ENCODE measurements around the gene SLC22A23.
"Not testable (repeated sequence)": the region's sequence is repeated elsewhere in the genome, so short reads cannot be mapped to it uniquely, and the experiment has no call there.

SLC22A23 gene

GRCh38 chr6:3380344-3381232 lies 76.3 kb downstream of the SLC22A23 start:
- Histone ChIP-seq H3K27ac (ENCODE audit: low read depth, low read length) (no peak overlapping the region), H3K4me1 (ENCODE audit: insufficient read depth, low read length) (peaks cover 8% of the 10 kb centered on the region; the same call in 1 of the 2 replicates), H3K9ac (ENCODE audit: low read depth, low read length) (no peak overlapping the region), H3K36me3 (ENCODE audit: insufficient read depth, low read length) (no peaks in the 10 kb centered on the region), H3K4me3 (ENCODE audit: low read length) (no peak overlapping the region), H3K27me3 (ENCODE audit: insufficient read depth, low read length) (no peaks in the 10 kb centered on the region), H3K9me3 (ENCODE audit: insufficient read depth, low read depth, low read length) (no peaks in the 10 kb centered on the region)
- WGBS = 93% methylated on average over 11 of the region's 11 CpGs

DNA sequence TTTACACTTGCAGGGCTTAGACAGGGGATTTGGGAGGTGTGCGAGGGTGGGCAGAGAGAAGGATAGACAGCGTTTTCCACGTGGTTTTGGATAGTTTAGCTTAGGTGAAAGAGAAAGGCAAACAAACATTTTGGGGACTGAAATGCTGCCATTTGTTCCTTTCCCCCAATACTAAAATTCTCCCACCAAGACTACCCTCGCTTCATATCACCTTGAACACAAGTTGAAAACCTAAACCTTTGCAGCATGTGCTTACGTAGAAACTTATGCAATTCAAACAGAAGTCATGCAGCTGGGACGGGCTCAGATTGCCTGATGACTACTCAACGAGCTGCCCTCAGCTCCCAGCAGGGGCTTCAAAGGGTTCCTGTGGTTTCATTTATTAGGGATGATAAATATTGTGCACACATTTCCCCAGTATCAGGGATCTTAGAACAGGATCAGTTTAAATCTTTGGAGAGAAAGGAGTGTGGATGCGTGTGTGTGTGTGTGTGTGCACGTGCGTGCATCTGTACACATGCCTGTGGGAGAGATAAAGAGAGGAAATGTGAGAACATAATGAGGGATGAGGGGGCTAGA lies 77.3 kb downstream of the SLC22A23 start:
- Histone ChIP-seq H3K27me3 (ENCODE audit: insufficient read depth, low read length) (no peaks in the 10 kb centered on the region), H3K9me3 (ENCODE audit: insufficient read depth, low read depth, low read length) (no peaks in the 10 kb centered on the region), H3K9ac (ENCODE audit: low read depth, low read length) (no peak overlapping the region), H3K4me3 (ENCODE audit: low read length) (no peak overlapping the region), H3K36me3 (ENCODE audit: insufficient read depth, low read length) (no peaks in the 10 kb centered on the region), H3K27ac (ENCODE audit: low read depth, low read length) (no peak overlapping the region), H3K4me1 (ENCODE audit: insufficient read depth, low read length) (peaks cover 8% of the 10 kb centered on the region; the same call in 1 of the 2 replicates)
- 81% methylated on average over 10 of the region's 10 CpGs for WGBS

GRCh38 chr6:3378808-3379207 lies 78.0 kb downstream of the SLC22A23 start:
- WGBS = 94% methylated on average over 3 of the region's 4 CpGs
- H3K4me3 ChIP-seq (ENCODE audit: low read length); H3K4me1 ChIP-seq (ENCODE audit: insufficient read depth, low read length); H3K36me3 ChIP-seq (ENCODE audit: insufficient read depth, low read length); H3K9me3 ChIP-seq (ENCODE audit: insufficient read depth, low read depth, low read length); H3K27me3 ChIP-seq (ENCODE audit: insufficient read depth, low read length); H3K9ac ChIP-seq (ENCODE audit: low read depth, low read length); H3K27ac ChIP-seq (ENCODE audit: low read depth, low read length): not testable (repeated sequence)

DNA sequence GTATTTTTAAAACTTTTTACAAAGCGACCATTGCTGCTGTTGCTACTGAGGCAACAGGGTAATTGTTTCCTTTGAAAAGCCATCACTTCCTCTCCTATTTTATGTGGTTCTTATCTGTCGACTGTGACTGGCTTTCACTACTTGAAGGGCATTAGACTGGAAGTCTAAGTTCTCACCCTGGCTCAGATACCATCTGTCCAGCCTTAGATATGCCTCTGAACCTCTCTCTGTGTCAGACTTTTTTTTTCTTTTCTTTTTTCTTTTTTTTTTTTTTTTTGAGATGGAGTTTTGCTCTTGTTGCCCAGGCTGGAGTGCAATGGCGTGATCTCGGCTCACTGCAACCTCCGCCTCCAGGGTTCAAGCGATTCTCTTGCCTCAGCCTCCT lies 78.5 kb downstream of the SLC22A23 start:
- not testable (repeated sequence) for H3K9ac ChIP-seq (ENCODE audit: low read depth, low read length); H3K27me3 ChIP-seq (ENCODE audit: insufficient read depth, low read length); H3K36me3 ChIP-seq (ENCODE audit: insufficient read depth, low read length); H3K4me3 ChIP-seq (ENCODE audit: low read length); H3K4me1 ChIP-seq (ENCODE audit: insufficient read depth, low read length); H3K27ac ChIP-seq (ENCODE audit: low read depth, low read length); H3K9me3 ChIP-seq (ENCODE audit: insufficient read depth, low read depth, low read length)
- WGBS = 97% methylated on average over 6 of the region's 6 CpGs

GRCh38 chr6:3377536-3378397 lies 79.1 kb downstream of the SLC22A23 start:
- WGBS = 93% methylated on average over 17 of the region's 17 CpGs
- H3K36me3 ChIP-seq (ENCODE audit: insufficient read depth, low read length) = no peaks in the 10 kb centered on the region
- no peak overlapping the region for H3K4me3 ChIP-seq (ENCODE audit: low read length)
- H3K9ac ChIP-seq (ENCODE audit: low read depth, low read length) = no peak overlapping the region
- no peak overlapping the region for H3K27ac ChIP-seq (ENCODE audit: low read depth, low read length)
- H3K9me3 ChIP-seq (ENCODE audit: insufficient read depth, low read depth, low read length) = no peaks in the 10 kb centered on the region
- H3K27me3 ChIP-seq (ENCODE audit: insufficient read depth, low read length) = no peaks in the 10 kb centered on the region
- H3K4me1 ChIP-seq (ENCODE audit: insufficient read depth, low read length) = peaks cover 8% of the 10 kb centered on the region; the same call in 1 of the 2 replicates

- H3K9ac ChIP-seq (ENCODE audit: low read depth, low read length) = no peak overlapping the region
- H3K27me3 ChIP-seq (ENCODE audit: insufficient read depth, low read length) = no peaks in the 10 kb centered on the region
- peaks cover 8% of the 10 kb centered on the region; the same call in 1 of the 2 replicates for H3K4me1 ChIP-seq (ENCODE audit: insufficient read depth, low read length)
- no peaks in the 10 kb centered on the region for H3K9me3 ChIP-seq (ENCODE audit: insufficient read depth, low read depth, low read length)
- H3K27ac ChIP-seq (ENCODE audit: low read depth, low read length) = no peak overlapping the region
- WGBS = 96% methylated on average over 3 of the region's 3 CpGs
- H3K4me3 ChIP-seq (ENCODE audit: low read length) = no peak overlapping the region
- H3K36me3 ChIP-seq (ENCODE audit: insufficient read depth, low read length) = no peaks in the 10 kb centered on the region
Observed at GRCh38 chr6:3376893-3377535, 79.8 kb downstream of the SLC22A23 start.

- no peak overlapping the region for H3K27ac ChIP-seq (ENCODE audit: low read depth, low read length)
- H3K27me3 ChIP-seq (ENCODE audit: insufficient read depth, low read length) = no peaks in the 10 kb centered on the region
- H3K4me1 ChIP-seq (ENCODE audit: insufficient read depth, low read length) = peaks cover 8% of the 10 kb centered on the region; the same call in 1 of the 2 replicates
- no peaks in the 10 kb centered on the region for H3K9me3 ChIP-seq (ENCODE audit: insufficient read depth, low read depth, low read length)
- H3K9ac ChIP-seq (ENCODE audit: low read depth, low read length) = no peak overlapping the region
- WGBS = 90% methylated on average over 8 of the region's 8 CpGs
- H3K36me3 ChIP-seq (ENCODE audit: insufficient read depth, low read length) = no peaks in the 10 kb centered on the region
- H3K4me3 ChIP-seq (ENCODE audit: low read length) = no peak overlapping the region
Observed at GRCh38 chr6:3376064-3376463, 80.8 kb downstream of the SLC22A23 start.

GRCh38 chr6:3373597-3374203 lies 83.2 kb downstream of the SLC22A23 start:
- H3K27me3 ChIP-seq (ENCODE audit: insufficient read depth, low read length) = no peaks in the 10 kb centered on the region
- no peaks in the 10 kb centered on the region for H3K36me3 ChIP-seq (ENCODE audit: insufficient read depth, low read length)
- H3K9ac ChIP-seq (ENCODE audit: low read depth, low read length) = no peak overlapping the region
- H3K9me3 ChIP-seq (ENCODE audit: insufficient read depth, low read depth, low read length) = no peaks in the 10 kb centered on the region
- WGBS = 94% methylated on average over 5 of the region's 5 CpGs
- no peak overlapping the region for H3K4me3 ChIP-seq (ENCODE audit: low read length)
- H3K27ac ChIP-seq (ENCODE audit: low read depth, low read length) = no peak overlapping the region
- 0 out of 2 replicates have a peak, but pooled peaks cover 4% of the 10 kb centered on the region for H3K4me1 ChIP-seq (ENCODE audit: insufficient read depth, low read length)

GRCh38 chr6:3372912-3373554 lies 83.8 kb downstream of the SLC22A23 start:
- Histone ChIP-seq H3K9me3 (ENCODE audit: insufficient read depth, low read depth, low read length) (no peaks in the 10 kb centered on the region), H3K9ac (ENCODE audit: low read depth, low read length) (no peak overlapping the region), H3K4me1 (ENCODE audit: insufficient read depth, low read length) (0 out of 2 replicates have a peak, but pooled peaks cover 4% of the 10 kb centered on the region), H3K27ac (ENCODE audit: low read depth, low read length) (no peak overlapping the region), H3K27me3 (ENCODE audit: insufficient read depth, low read length) (no peaks in the 10 kb centered on the region), H3K4me3 (ENCODE audit: low read length) (no peak overlapping the region), H3K36me3 (ENCODE audit: insufficient read depth, low read length) (no peaks in the 10 kb centered on the region)
- WGBS = 71% methylated on average over 6 of the region's 6 CpGs

GRCh38 chr6:3372184-3372846 lies 84.5 kb downstream of the SLC22A23 start:
- H3K27me3 ChIP-seq (ENCODE audit: insufficient read depth, low read length) = no peaks in the 10 kb centered on the region
- H3K36me3 ChIP-seq (ENCODE audit: insufficient read depth, low read length) = no peaks in the 10 kb centered on the region
- H3K27ac ChIP-seq (ENCODE audit: low read depth, low read length) = no peak overlapping the region
- no peaks in the 10 kb centered on the region for H3K9me3 ChIP-seq (ENCODE audit: insufficient read depth, low read depth, low read length)
- H3K4me1 ChIP-seq (ENCODE audit: insufficient read depth, low read length) = 0 out of 2 replicates have a peak, but pooled peaks cover 4% of the 10 kb centered on the region
- H3K4me3 ChIP-seq (ENCODE audit: low read length) = no peak overlapping the region
- no peak overlapping the region for H3K9ac ChIP-seq (ENCODE audit: low read depth, low read length)
- 88% methylated on average over 12 of the region's 12 CpGs for WGBS
